GM19035 (cell line): ENCODE measurements around the gene BRIP1.
"Not testable (repeated sequence)": the region's sequence is repeated elsewhere in the genome, so short reads cannot be mapped to it uniquely, and the experiment has no call there.

Experiments used
- ATAC-seq: cut with Tn5 transposase; IDR thresholded peaks from one replicate; pipeline ENCODE4 v1.9.1; 2021; ENCODE audit not compliant: unreplicated experiment

Gene BRIP1

GRCh38 chr17:61831099-61831498 is 32.2 kb downstream of the BRIP1 start:
- ATAC-seq, result no peak

GRCh38 chr17:61828694-61829093 is 34.6 kb downstream of the BRIP1 start:
- ATAC-seq, result no peak

GRCh38 chr17:61827649-61828395 is 35.5 kb downstream of the BRIP1 start:
- ATAC-seq, result no peak

GRCh38 chr17:61826866-61827265 is 36.5 kb downstream of the BRIP1 start:
- not testable (repeated sequence) for ATAC-seq

GRCh38 chr17:61826198-61826597 is 37.1 kb downstream of the BRIP1 start:
- ATAC-seq, result not testable (repeated sequence)

- ATAC-seq, result no peak
These were observed 37.7 kb downstream of the BRIP1 start for GRCh38 chr17:61825448-61826137.

GRCh38 chr17:61822326-61823285 is 40.7 kb downstream of the BRIP1 start:
- no peak for ATAC-seq

- no peak for ATAC-seq
These were observed 41.7 kb downstream of the BRIP1 start for GRCh38 chr17:61821655-61822054.

GRCh38 chr17:61819265-61819664 is 44.1 kb downstream of the BRIP1 start:
- not testable (repeated sequence) for ATAC-seq

GRCh38 chr17:61818225-61818624 is 45.1 kb downstream of the BRIP1 start:
- ATAC-seq, result no peak

GRCh38 chr17:61817452-61817851 is 45.9 kb downstream of the BRIP1 start:
- ATAC-seq, result no peak

GRCh38 chr17:61816538-61816937 is 46.8 kb downstream of the BRIP1 start:
- ATAC-seq, result no peak

- no peak for ATAC-seq
These were observed 47.3 kb downstream of the BRIP1 start for GRCh38 chr17:61815863-61816503.

GRCh38 chr17:61814485-61814884 is 48.8 kb downstream of the BRIP1 start:
- no peak for ATAC-seq

GRCh38 chr17:61813211-61813610 is 50.1 kb downstream of the BRIP1 start:
- ATAC-seq, result no peak

- ATAC-seq, result no peak
These were observed 50.6 kb downstream of the BRIP1 start for GRCh38 chr17:61812747-61813146.

- no peak for ATAC-seq
These were observed 53.4 kb downstream of the BRIP1 start for GRCh38 chr17:61809816-61810392.

GRCh38 chr17:61808442-61808841 is 54.9 kb downstream of the BRIP1 start:
- ATAC-seq, result no peak

- no peak for ATAC-seq
These were observed 56.4 kb downstream of the BRIP1 start for GRCh38 chr17:61806936-61807335.

- no peak for ATAC-seq
These were observed 57.1 kb downstream of the BRIP1 start for GRCh38 chr17:61806081-61806828.
